ENCODE results near the gene TEX2.
"Not testable (repeated sequence)": the region's sequence is repeated elsewhere in the genome, so short reads cannot be mapped to it uniquely, and the experiment has no call there.

TEX2 gene

DNA sequence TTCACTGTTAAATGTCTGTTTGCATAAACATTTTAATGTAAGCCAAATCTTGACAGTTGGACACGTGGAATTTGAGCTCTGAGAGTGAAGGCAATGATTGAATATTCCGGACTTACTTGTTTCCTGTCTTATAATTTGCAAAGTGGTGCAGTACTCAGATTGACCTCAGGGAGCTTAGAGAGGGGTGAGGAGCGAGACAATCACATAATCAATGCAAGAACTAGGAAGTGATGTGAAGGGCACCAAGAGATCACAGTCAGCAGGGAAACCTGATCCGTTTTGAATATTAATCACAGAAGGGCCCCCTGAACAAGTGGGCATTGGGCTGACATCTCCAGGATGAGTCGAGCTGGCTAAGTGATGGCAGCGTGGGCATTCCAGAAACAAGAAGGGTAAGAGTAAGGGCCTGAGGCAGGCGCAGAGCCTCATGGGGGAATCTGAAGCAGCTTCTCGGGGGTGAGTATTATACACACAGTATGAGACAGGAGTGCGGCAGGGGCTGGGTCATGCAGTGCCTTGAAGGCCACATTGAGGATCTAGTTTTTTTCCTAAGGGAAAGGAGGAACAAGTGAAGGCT is 26.1 kb downstream of the TEX2 start:
- peak; percentile 37 for DNase-seq (ENCODE audit: low spot score)

DNA sequence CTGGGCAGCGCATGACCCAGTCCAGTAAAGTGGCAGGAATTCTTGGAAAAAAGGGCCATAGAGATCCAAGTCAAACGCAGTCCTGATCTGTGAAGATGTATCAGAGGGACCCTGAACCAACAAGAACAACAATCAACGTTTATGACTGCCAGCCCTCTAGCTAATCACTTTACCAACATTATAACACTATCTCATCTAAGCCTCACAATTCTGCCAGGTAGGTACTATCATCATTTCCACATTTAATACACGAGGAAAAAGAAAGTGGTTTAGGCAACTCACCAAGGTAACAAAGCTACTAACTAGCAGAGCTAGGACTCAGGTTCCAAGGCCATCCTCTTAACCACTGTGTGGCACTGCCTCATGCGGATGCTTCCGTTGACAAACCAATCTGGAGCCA is 28.1 kb downstream of the TEX2 start:
- no peak for DNase-seq (ENCODE audit: low spot score)

DNA sequence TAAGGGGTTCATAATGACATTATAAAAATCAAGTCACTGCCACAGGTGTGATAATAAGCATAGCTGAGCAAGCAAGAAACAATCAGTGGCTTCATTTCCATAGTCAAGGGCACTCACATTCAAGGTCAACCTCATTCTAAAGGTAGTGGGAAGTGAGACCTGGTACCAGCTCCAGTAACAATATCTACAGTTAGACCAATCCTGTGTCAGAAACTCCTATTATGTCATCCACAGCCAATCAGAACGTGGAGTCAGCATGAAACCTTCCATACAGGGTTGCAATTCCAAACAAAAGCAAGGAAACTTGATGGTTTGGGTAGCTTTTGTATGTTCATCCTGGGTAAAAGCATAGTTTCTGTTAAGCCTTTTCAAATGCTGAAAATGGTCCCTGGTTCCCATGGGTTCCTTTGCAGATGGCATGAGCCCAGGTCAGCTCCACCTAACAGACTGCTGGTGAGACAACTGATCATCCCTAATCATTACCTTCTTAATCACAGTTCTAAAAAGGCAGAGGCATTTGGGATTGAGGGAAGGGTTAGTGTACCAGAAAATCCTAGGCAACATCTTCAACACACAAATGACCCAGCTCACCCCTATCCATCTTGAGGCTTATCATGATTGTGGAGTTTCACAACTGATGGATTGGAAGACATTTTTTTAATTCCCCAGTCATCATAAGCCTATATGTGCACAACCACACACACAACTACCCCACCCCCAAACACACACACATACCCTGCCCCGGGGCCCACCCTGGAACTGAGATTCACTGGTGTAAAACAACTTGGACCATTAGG is 30.4 kb downstream of the TEX2 start:
- no peak for DNase-seq (ENCODE audit: low spot score)

DNA sequence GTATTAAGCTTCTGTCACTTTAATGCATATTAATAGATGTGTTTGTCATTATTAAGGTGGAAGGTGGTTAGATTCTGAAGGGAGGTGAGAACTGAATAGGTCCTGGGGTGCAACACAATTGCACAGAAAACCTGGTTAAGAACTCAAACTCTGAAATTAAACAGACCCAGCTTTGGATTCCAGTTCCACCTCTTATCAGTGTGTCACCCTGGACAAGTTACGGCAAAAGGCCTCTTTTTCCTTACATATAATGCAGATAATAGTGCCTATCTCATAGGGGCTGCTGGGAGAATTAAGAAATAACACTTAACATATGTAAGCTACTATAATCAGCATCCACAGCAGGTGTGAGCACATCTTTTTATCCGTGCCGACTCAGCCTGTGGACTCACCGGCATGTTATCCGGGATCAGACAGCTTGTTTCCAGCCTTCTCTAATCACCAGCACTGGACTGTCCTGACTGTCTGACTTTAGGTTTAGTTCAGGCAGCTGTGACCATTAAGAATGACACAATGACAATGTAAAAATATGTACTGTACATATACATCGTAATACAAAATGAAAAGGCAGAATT is 31.4 kb downstream of the TEX2 start:
- no peak for DNase-seq (ENCODE audit: low spot score)

DNA sequence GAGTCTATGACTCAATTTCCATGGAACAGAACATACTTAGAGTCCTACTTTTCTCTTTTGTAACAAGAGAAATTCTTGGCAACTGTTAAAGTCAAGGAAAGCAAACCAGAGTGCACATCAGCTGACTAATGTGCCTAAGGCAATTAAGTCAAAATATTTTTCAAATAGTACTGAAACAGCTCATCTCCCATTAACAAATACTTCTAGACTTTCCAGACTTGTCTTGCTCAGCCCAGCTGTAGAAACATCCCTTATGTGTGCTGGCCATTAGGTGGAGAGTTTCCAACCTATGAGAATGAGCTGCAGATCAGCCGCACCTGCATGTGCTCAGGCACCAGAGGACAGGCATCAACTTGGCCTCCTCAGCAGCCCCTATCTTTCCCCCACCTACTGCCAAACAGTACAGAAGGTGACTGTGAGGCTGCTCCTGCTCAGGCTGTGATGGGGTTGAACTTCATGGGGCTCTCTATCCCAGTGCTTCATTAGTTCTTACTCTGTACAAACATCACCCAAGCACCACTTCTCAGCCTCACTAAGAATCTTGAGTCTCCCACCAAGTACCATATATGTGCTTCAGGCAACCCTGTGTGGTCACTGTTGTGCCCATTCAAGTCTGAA is 32.2 kb downstream of the TEX2 start:
- DNase-seq (ENCODE audit: low spot score) = peak; percentile 80

DNA sequence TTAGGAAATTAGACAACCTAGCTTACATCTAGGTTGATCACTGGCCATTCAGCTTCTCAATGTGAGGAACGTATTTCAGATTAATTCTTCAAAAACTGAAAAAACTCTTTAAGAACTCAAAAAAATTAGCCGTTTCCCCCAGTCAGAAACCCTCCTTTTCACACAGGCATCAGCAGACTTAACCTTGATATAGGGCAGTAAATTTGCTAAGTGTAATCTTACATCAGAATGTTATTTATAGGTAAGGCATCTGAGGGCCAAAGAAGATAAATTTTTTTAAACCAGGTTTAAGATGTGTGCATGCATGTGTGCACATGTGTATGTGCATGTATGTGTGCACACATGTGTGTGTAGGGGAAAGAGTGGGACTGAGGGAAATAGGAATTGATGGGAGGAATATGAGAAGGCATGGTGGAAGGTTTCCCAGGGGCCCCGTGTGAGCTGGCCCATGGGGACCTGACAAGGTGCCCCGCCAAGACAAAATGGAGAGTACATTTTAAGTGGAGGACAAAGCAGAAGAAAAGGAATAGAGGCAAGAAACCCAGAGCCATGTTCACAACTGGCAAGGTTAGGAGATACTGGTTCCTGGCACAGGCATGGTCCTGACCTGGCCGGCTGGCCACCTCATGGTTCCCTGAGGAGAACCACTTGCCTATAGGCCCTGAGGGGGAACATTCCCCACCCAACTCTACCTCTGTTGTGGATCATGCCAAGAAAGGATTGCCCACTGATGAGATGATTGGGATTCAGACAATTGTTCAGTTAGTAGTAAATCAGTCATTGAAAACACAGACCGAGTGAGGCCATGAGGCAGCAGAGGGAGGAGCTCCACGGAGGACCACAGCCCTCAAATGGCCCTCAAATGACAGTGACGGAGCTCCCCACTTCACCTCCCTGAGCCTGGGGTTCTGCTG is 33.0 kb downstream of the TEX2 start:
- no peak for DNase-seq (ENCODE audit: low spot score)

DNA sequence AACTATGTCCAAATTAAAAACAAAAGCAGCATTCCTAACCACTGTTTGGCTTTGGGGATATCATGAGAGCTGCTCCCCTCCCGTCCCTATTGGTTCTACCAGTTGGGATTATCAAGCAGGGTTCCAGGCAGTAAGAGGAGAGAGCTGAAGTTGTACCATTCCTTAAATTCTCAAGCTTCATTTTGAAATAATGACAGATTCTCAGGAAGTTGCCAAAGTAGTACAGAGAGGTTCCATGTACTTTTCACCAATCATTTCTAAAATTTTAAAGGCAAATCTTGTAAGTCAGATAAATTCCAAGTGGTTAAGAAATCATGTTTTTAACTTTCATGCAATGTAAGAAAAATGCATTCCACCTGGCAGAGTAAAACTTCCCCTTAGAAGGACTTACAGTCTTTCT is 36.9 kb downstream of the TEX2 start:
- no peak for DNase-seq (ENCODE audit: low spot score)

DNA sequence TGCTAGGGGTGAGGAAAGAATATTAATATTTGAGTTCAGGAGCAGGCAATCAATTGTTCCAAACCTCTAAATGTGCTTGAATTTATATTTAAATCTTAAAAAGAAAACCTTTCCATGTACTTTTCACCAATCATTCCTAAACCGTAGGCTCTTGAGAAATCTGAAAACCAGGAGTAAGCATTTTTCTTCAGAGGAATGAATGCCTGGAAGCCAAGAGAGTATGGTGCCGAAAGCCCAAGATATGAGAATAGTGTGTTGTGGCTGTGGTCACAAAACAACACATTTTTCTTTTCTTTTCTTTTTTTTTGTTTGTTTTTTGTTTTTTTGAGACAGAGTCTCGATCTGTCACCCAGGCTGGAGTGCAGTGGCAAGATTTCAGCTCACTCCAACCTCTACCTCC is 37.6 kb downstream of the TEX2 start:
- DNase-seq (ENCODE audit: low spot score) = no peak

DNA sequence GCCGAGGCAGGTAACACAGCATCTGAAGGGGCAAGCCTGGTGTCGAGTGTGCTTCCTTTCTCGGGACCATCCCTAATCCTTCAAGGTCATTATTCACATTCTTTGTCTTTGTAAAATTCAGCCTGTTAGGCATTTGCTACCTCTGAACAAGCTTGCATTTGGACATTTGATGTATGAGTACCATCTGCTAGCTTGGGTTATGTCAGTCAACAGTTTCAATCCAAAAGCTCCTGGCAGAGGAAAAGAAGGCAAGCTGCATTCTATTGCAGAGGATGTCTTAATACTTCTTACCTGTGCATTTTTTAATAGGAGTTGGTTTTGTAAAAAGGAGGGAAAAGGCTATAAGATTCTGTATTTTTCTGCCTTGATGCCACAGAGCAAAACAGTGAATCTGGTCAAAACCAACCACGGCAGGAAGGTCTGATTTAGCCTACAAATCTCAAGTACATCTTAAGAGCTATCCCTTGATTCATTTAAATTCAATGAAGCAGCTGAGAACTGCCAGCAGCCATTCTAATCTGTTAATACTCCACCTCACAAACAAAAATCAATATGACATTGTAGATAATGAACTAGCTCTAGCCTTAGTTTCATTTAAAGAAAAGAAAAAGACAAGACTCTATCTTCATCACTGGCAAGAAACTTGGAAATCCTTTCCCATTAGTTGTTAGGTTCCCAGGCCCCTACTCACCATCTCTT is 39.0 kb downstream of the TEX2 start:
- DNase-seq (ENCODE audit: low spot score) = no peak

DNA sequence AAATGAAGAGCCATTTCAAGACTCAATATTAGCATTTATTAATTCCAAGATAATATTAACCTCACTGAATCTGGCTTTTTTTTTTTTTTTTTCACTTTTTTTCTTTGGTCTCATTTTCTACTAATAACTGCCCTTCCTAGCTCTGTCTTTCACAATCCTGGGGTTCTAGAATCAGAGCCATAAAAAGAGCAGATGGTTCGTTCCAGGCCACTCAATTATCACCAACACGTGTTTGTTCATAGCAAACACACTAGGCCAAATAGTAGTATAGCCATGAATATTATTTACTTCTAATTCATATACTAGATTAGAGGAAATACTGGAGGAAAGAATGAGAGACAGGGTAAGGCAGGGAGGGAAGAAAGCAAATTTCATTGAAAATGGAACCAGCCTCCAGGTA is 39.8 kb downstream of the TEX2 start:
- no peak for DNase-seq (ENCODE audit: low spot score)

DNA sequence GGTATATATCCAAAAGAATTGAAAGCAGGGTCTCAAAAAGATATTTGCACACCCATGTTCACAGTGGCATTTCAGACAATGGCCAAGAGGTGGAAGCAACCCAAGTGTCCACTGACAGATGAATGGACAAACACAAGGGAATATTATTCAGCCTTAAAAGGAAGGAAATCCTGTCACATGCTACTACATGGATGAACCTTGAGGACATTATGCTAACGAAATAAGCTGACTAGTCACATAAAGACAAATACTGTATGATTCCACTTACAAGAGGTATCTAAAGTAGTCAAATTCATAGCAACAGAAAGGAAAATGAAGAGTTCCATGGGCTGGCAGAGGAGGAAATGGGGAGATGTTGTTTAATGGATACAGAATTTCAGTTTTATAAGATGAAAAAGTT is 41.4 kb downstream of the TEX2 start:
- no peak for DNase-seq (ENCODE audit: low spot score)

DNA sequence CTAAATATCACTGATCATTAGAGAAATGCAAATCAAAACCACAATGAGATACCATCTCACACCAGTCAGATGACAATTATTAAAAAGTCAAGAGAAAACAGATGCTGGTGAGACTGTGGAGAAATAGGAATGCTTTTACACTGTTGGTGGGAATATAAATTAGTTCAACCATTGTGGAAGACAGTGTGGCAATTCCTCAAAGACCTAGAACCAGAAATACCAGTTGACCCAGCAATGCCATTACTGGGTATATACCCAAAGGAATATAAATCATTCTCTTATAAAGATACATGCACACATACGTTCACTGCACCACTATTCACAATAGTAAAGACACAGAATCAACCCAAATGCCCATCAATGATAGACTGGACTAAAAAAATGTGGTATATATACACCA is 42.5 kb downstream of the TEX2 start:
- not testable (repeated sequence) for DNase-seq (ENCODE audit: low spot score)

DNA sequence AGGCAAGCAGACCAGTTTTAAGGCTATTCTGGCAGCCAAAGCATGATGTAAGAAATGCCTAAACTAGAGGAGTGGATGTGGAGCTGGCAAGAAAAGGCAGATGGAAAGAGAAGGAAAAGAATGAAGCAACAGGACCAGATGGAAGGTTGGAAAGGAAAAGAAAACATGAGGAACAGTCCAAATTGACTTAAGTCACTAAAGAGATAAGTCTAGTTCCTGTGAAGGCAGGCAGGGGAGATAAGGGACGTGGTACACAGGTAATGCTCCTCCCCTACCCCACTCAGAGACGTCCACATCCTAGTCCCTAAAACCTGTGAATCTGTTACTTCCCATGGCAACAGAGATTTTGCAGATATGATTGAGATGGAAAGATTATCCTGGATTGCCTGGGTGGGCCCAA is 43.5 kb downstream of the TEX2 start:
- no peak for DNase-seq (ENCODE audit: low spot score)

DNA sequence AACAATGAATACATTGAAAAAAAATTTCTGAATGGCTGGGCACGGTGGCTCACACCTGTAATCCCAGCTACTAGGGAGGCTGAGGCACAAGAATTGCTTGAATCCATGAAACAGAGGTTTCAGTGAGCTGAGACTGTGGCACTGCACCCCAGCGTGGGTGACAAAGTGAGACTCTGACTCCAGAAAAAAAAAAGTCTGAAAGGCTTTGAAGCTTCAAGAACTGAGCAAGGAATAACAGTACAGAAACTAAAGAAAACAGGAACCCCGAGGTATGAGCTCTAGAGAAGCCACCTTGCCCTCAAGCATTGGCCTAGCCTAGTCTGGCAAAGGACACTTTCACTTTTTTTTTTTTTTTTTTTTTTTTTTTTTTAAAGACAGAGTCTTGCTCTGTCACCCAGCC is 45.0 kb downstream of the TEX2 start:
- no peak for DNase-seq (ENCODE audit: low spot score)

DNA sequence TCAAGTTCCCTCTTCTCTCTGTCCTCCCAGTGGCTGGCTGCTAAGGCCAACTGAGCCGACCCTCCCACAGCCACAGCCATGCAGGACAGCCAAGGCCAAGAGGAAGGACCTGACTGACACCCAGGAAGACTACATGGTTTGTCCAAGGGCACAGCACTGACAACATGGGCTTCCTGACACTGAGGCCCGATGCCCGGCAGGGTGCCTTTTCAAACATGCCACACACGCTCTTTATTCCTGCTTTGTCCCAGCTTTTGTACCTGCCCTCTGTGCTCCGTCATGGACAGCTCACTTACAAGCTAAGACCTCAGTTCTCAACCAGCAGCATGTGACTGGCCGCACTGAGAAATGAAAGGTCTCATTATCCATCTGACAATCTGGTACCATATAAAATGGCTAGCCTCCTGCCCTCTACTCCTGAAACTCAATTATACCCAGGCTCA is 45.8 kb downstream of the TEX2 start:
- DNase-seq (ENCODE audit: low spot score) = no peak

DNA sequence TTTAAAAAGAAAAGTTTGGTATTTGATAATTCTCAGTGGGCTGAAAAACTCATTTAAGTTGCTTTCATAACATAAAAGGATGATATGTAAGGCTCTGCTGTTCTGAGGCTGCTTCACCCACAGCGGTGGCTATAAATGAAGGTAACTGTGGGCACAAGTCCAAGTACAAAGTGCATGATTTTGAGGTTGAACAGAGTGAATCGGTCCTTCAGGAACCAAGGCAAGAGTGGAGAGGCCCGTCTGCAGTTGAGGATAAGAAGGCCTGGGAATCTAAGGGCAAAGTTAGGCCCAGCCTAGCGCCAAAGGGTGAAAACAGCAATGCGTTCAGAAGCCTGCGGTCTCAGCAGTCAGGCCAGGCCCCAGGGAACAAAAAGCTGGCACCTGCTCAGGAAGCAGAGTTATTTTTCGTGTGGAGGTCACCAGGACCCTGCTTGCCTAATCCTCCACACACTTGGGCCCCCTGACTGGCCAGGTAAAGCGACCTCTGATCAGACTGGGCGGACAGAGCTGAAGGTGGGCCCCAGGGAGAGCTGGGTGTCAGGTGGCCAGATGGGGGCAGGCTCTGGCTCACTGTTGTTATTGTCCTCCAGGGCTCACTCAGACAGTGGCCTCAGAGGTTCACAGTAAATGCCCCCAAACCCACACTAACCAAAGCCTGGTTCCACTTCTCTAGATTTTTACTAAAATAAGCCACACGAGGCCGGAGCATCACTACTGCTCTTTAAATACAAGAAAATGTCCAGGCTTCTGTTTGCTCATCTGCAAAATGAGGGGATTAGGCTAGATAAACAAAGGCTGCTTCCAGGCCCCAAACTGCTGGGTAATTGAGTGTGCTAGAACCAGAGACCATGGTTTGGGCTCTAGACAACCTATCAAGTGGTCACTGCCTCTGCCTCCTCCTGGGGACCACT is 46.5 kb downstream of the TEX2 start:
- peak; percentile 35 for DNase-seq (ENCODE audit: low spot score)

DNA sequence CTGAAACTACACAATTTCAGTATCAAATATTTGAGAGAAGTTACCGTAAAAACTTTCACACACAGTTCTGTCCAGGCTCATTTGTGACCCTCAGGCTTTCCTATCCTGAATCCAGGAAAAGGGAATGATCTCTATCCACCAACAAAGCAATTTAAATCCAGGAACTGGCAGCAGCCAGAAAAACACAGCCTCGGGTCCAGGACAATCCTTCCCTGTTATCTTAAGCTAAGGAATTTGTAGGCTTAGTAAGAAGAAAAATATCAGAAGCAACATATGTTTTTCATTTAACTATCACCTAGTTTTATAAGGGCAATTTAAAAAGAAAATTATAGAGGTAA is 47.1 kb downstream of the TEX2 start:
- peak; percentile 12 for DNase-seq (ENCODE audit: low spot score)

DNA sequence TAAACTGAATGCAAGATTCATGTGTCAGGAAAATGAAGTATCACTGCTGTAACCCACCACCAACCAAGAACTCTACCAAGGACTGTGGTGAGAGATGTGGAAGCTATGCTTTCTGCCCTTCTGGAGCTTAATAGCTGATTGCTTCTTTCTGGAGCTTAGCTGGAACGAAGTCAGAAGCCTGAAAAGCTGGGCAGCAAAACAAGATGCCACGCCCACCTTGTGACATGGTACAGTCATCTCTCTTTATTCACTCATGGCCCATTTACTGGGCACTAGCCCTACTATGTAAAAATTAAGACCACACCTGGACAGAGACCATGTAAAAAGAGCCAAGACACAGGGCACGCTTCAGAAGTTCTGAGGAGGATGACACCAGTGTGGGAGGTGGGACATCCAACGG is 48.1 kb downstream of the TEX2 start:
- DNase-seq (ENCODE audit: low spot score) = peak; percentile 39

DNA sequence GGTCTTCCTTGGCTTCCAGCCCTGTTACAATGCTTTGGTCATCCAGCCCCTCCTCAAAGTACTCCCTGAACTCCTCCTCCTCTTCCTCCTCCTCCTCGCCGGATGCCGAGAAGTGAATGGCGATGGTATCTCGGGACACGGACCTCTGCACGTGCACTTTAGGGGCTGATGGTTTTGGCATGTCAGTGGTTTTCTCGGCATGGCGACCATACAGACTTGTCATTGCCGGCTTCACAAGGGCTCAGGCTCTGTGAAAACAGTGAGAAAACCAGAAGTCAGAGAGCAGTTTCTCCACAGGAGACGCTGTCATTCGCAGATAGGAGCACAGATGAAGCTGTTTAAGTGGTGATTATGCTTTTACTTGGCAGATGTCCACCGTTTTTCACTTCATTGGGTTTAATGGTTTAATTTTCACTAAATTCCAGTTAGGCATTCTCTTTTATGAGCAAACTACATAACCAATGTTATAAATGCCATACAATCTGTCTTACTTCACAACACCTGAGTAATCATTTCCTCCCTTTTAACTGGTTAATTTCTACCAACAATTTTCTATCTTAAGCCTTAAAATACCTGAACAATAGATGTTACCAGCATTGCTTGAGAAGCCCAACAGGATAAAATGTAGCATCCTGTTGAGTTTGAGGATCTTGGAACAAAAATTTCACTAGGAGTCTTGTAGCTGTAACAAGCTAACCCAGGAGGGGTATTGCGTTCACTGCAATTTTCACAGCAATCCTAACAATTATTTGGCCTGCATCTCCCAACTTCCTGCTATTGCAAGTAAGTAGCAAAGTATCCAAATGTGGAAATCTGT is 48.9 kb downstream of the TEX2 start:
- peak; percentile 92 for DNase-seq (ENCODE audit: low spot score)

DNA sequence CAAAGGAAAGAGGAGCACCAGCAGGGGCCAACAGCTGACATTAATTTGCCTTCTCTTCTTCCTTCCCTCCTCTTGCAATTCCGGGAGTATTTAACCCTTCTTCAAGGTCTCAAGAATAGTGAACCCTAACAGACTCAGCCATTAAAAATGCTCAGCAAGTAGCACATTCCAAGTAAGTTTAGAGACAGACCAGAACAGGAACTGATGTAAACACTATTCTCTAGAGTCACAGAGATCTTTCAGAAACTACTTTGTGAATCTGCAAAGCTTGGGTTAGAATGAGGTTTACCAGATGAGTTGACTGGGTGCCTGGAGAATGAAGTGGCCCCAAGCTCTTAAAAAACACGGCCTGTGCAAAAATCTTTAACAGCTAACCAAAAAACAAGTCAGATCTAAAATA is 50.9 kb downstream of the TEX2 start:
- no peak for DNase-seq (ENCODE audit: low spot score)

Measured in kidney tubule cell (primary cell).